Caco-2 (cell line): ENCODE results near the gene DNAJB14. TPM values are rescaled to one million over a fixed set of nuclear protein-coding genes. Genes with fewer than 3 reads are reported as not detected.

Source experiments
- BruUV-seq: library from RNA; stranded (reverse); fragments of 400-500 nt; replicated peaks from 2 replicates; lab custom pipeline; 2021; lab: Mats Ljungman, UMichigan
- CTCF ChIA-PET: fragments of 300-600 bp; sonication (Branson Sonifier 250); formaldehyde crosslinking; loops from one replicate; lab custom pipeline; 2022; ENCODE audit warnings: antibody characterized with exemption; lab: Charles Lee
- POLR2A ChIA-PET: fragments of 300-600 bp; sonication (Branson Sonifier 250); formaldehyde crosslinking; loops from one replicate; lab custom pipeline; 2022; ENCODE audit warnings: antibody characterized with exemption; lab: Charles Lee
- DNase-seq, 2 experiments: peaks; one replicate each; pipeline versions ENCODE4 v3.0.0 to v3.0.0-alpha.2; 2020 to 2022
- H3K27me3 ChIP-seq: replicated peaks from 2 replicates; pipeline ENCODE4 v1.6.0; 2011; ENCODE audit warnings: low read length; ENCODE audit not compliant: control insufficient read depth, insufficient read depth
- H3K36me3 ChIP-seq: 2 replicates; pipeline ENCODE4 v1.5.1; 2011; ENCODE audit warnings: low read length; ENCODE audit not compliant: control insufficient read depth, insufficient read depth
- H3K4me1 ChIP-seq: fragments of 250-450 bp; sonication (Bioruptor Pico); 2 replicates; pipeline ENCODE4 v1.5.1; 2020; ENCODE audit warnings: mild to moderate bottlenecking
- H3K4me3 ChIP-seq: 2 replicates; pipeline ENCODE4 v1.5.1; 2011; ENCODE audit warnings: low read depth, mild to moderate bottlenecking, control low read depth, low read length
- H3K9me3 ChIP-seq: fragments of 250-450 bp; sonication (Bioruptor Pico); 2 replicates; pipeline ENCODE4 v1.5.1; 2020; ENCODE audit warnings: mild to moderate bottlenecking, moderate library complexity
- H3K27ac Mint-ChIP-seq: one replicate; pipeline ENCODE4 v1.8.0; 2022; ENCODE audit warnings: mixed read lengths; ENCODE audit not compliant: unreplicated experiment
- H3K27me3 Mint-ChIP-seq: one replicate; pipeline ENCODE4 v1.8.0; 2022; ENCODE audit warnings: mixed read lengths; ENCODE audit not compliant: insufficient read depth, unreplicated experiment
- H3K36me3 Mint-ChIP-seq: one replicate; pipeline ENCODE4 v1.8.0; 2022; ENCODE audit warnings: mild to moderate bottlenecking, mixed read lengths; ENCODE audit not compliant: insufficient read depth, unreplicated experiment
- H3K4me1 Mint-ChIP-seq: one replicate; pipeline ENCODE4 v1.8.0; 2022; ENCODE audit warnings: low read depth, mixed read lengths; ENCODE audit not compliant: unreplicated experiment
- H3K4me3 Mint-ChIP-seq: one replicate; pipeline ENCODE4 v1.8.0; 2022; ENCODE audit warnings: mild to moderate bottlenecking, moderate library complexity, mixed read lengths; ENCODE audit not compliant: unreplicated experiment
- H3K9me3 Mint-ChIP-seq: one replicate; pipeline ENCODE4 v1.8.0; 2022; ENCODE audit warnings: mixed read lengths; ENCODE audit not compliant: unreplicated experiment
- intact Hi-C: fragments of 100-400 bp; cut with micrococcal nuclease; formaldehyde crosslinking; loops from one replicate; pipeline ENCODE4 v1.10.0; 2022; ENCODE audit not compliant: unreplicated experiment
- total RNA-seq: library from RNA; stranded (reverse); gene quantifications from 2 replicates; pipeline ENCODE4 v1.2.3, GENCODE V29; 2022
- TF ChIP-seq, protein P1 (sequence below), 2 experiments: fragments of 200-600 bp in 1 of 2; IDR thresholded peaks; 1 replicate in 1 of 2; 2 replicates in 1 of 2; pipeline versions ENCODE4 v1.5.1 to v1.8.0; 2011 to 2022; ENCODE audit warnings: antibody characterized with exemption in 1 of 2, control low read depth in 1 of 2, inconsistent platforms in 1 of 2, low read depth in 1 of 2, low read length in 1 of 2, mild to moderate bottlenecking in 1 of 2, moderate library complexity in 1 of 2; ENCODE audit not compliant: insufficient read depth in 1 of 2, severe bottlenecking in 1 of 2, unreplicated experiment in 1 of 2

DNAJB14 gene
- total RNA-seq, 1 experiment from 2014 or later: 37.3 TPM

DNA sequence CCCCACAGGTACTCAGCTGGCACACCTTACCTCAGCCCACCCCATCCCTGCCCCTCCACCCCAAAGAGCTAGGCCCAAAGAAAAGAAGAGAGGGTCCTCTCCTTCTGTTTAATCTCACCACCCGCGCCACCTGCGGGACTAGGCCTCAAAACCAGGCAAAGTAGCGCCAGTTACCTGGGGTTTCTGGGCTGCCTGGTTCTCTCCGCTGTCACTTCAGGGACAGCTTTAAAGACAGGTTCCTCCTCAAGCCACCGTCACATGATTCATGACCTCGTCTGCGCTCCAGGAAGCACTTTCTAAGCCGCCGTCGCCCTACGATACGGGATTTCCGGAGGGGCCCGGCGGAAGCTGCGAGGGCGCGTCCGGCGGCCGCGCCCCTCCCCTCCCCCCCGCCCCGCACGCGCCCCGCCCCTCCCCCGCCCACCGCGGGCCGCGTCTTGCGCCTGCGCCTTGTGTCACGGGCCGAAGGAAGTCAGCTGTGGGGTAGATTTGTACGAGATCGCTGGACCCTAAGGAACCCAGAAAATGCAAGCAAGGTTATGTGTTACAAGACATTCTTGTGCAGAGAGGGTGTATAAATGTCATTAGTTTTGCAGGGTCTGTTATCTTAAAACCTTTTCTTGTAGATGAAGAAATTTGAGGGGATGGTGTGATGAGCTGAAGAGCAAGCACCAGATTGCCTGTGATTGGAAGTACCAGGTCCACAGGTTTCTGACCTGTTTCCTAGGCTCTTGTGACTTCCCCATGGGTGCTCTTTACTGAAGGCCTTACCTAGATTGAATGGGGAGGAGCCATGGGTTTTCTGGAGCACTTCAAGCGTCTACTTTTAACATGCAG lies 52.0 kb downstream of the DNAJB14 start, which contains the start of gene LAMTOR3:
Gene LAMTOR3 (minus strand): TSS at position 267 of the 837 bp plus-strand sequence. CDS start 464 bp downstream, outside the sequence.
- Histone ChIP-seq H3K4me3 (peak within 1 kb of the TSS; percentile 78), H3K36me3 (no peaks in the 10 kb centered on the region), H3K4me1 (peaks cover 10% of the 10 kb centered on the region; the same call in 1 of the 2 replicates), H3K27me3 (no peaks in the 10 kb centered on the region), H3K9me3 (no peaks in the 10 kb centered on the region)
- CTCF ChIA-PET: interaction anchor here (0.6 to 1.4 kb wide), 5 partner anchors 9 to 115 kb away, joined by 3 to 8 read pairs (median 3); partner anchors contain the start of gene H2AZ1
- peak; percentile 88 to 90 for DNase-seq
- peaks cover 18% of the 10 kb centered on the region for H3K36me3 Mint-ChIP-seq
- POLR2A ChIA-PET: interaction anchor here (1.1 kb wide), 2 partner anchors 52 to 56 kb away, joined by 3 to 7 read pairs; partner anchors contain the start of genes DNAJB14 and H2AZ1
- intact Hi-C loops: loop anchor here (1.0 kb wide), 1 partner anchor 55 kb away; no protein-coding TSS in a partner anchor
- TSS peak; percentile 85 for BruUV-seq
- TF ChIP-seq, protein P1, sequence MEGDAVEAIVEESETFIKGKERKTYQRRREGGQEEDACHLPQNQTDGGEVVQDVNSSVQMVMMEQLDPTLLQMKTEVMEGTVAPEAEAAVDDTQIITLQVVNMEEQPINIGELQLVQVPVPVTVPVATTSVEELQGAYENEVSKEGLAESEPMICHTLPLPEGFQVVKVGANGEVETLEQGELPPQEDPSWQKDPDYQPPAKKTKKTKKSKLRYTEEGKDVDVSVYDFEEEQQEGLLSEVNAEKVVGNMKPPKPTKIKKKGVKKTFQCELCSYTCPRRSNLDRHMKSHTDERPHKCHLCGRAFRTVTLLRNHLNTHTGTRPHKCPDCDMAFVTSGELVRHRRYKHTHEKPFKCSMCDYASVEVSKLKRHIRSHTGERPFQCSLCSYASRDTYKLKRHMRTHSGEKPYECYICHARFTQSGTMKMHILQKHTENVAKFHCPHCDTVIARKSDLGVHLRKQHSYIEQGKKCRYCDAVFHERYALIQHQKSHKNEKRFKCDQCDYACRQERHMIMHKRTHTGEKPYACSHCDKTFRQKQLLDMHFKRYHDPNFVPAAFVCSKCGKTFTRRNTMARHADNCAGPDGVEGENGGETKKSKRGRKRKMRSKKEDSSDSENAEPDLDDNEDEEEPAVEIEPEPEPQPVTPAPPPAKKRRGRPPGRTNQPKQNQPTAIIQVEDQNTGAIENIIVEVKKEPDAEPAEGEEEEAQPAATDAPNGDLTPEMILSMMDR (IDR thresholded peaks at IDR 0.05; ENCODE audit: insufficient read depth in 1 of 2, low read depth in 1 of 2, low read length in 1 of 2, severe bottlenecking in 1 of 2, unreplicated experiment in 1 of 2): no peak
- no peaks in the 10 kb centered on the region for H3K9me3 Mint-ChIP-seq
- peak within 1 kb of the TSS; percentile 96 for H3K4me3 Mint-ChIP-seq
- peaks cover 7% of the 10 kb centered on the region for H3K4me1 Mint-ChIP-seq
- peak within 1 kb of the TSS; percentile 96 for H3K27ac Mint-ChIP-seq
- H3K27me3 Mint-ChIP-seq: no peaks in the 10 kb centered on the region

DNA sequence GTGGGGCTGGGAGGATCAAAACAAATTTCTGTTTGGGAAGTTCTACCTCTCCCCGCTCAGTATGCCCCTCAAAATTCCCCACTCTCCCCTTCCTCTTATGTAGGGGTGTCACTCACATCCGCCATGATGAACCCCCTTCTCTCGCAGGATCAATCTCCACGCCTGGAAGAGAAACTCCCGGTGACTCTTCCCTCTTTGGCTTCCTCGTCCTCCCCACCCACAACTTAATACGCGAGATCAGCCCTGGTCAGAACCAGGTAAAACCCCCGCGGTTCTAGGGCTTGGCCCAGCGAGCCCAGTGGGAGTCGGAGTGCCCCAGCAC lies 52.6 kb downstream of the DNAJB14 start:
- H3K4me1 ChIP-seq: peaks cover 10% of the 10 kb centered on the region; the same call in 1 of the 2 replicates
- Mint-ChIP-seq H3K4me3 (peak overlapping the region; percentile 96), H3K9me3 (no peaks in the 10 kb centered on the region), H3K4me1 (peaks cover 7% of the 10 kb centered on the region), H3K27ac (peak overlapping the region; percentile 96), H3K27me3 (no peaks in the 10 kb centered on the region), H3K36me3 (peaks cover 16% of the 10 kb centered on the region)
- CTCF ChIA-PET: interaction anchor here (0.9 to 1.4 kb wide), 3 partner anchors 9 to 57 kb away, joined by 3 to 8 read pairs (median 3); partner anchors contain the start of gene H2AZ1
- TF ChIP-seq, protein P1 (IDR thresholded peaks at IDR 0.05; ENCODE audit: insufficient read depth in 1 of 2, low read depth in 1 of 2, low read length in 1 of 2, severe bottlenecking in 1 of 2, unreplicated experiment in 1 of 2): no peak
- intact Hi-C loops: loop anchor here (1.0 kb wide), 1 partner anchor 56 kb away; no protein-coding TSS in a partner anchor
- DNase-seq: no peak
- no peaks in the 10 kb centered on the region for H3K36me3 ChIP-seq
- H3K27me3 ChIP-seq: no peaks in the 10 kb centered on the region
- POLR2A ChIA-PET: interaction anchor here (1.1 kb wide), 2 partner anchors 53 to 56 kb away, joined by 3 to 7 read pairs; partner anchors contain the start of genes DNAJB14 and H2AZ1
- BruUV-seq: no TSS peak
- H3K4me3 ChIP-seq: peak overlapping the region; percentile 78
- H3K9me3 ChIP-seq: no peaks in the 10 kb centered on the region

DNA sequence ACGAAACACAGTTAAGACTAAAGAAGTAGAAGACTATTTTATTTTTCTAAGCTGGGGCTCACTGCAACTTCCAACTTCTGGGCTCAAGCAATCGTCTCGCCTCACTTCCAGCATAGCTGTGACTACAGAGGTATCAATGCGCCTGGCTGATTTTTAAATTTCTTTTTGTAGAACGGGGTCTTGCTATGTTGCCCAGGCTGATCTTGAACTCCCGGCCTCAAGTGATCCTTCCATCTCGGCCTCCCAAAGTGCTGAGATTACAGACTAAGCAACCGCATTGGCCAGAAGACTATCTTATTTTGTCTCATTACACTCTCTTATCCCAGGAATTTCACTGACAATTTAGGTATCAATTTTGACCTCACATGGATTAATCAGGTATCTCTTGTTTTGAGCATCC lies 53.4 kb downstream of the DNAJB14 start:
- peak overlapping the region; percentile 96 for H3K27ac Mint-ChIP-seq
- CTCF ChIA-PET: no interaction called here

More for the DNA sequence above, 53.4 kb downstream of the DNAJB14 start:
- Mint-ChIP-seq H3K36me3 (peaks cover 16% of the 10 kb centered on the region), H3K4me3 (peak overlapping the region; percentile 96), H3K4me1 (peaks cover 7% of the 10 kb centered on the region), H3K9me3 (no peaks in the 10 kb centered on the region), H3K27me3 (no peaks in the 10 kb centered on the region)
- BruUV-seq: no TSS peak
- POLR2A ChIA-PET: no interaction called here
- H3K9me3 ChIP-seq: no peaks in the 10 kb centered on the region
- intact Hi-C loops: no loop called here
- H3K36me3 ChIP-seq: no peaks in the 10 kb centered on the region
- H3K4me3 ChIP-seq: peak overlapping the region; percentile 78
- TF ChIP-seq, protein P1 (IDR thresholded peaks at IDR 0.05; ENCODE audit: insufficient read depth in 1 of 2, low read depth in 1 of 2, low read length in 1 of 2, severe bottlenecking in 1 of 2, unreplicated experiment in 1 of 2): no peak
- H3K27me3 ChIP-seq: no peaks in the 10 kb centered on the region
- DNase-seq: no peak
- H3K4me1 ChIP-seq: peaks cover 10% of the 10 kb centered on the region; the same call in 1 of the 2 replicates
